CD14-positive monocyte (primary cell): ENCODE results near the gene CALHM5. TPM values are rescaled to one million over a fixed set of nuclear protein-coding genes. Genes with fewer than 3 reads are reported as not detected.

Source experiments
- DNase-seq, 3 donors: peaks; one replicate each; pipeline ENCODE4 v3.0.0-alpha.2; 2011 to 2022
- H2AFZ ChIP-seq: 2 replicates; pipeline ENCODE4 v1.6.0; 2012; ENCODE audit warnings: mild to moderate bottlenecking, low read depth, low read length, inconsistent platforms; ENCODE audit not compliant: insufficient read depth, poor library complexity, severe bottlenecking
- H3K27ac ChIP-seq, 2 donors: 1 replicate in 1 of 2; 2 replicates in 1 of 2; pipeline ENCODE4 v1.5.1; 2012 to 2013; ENCODE audit warnings: low read length in 2 of 2, control low read depth in 1 of 2, inconsistent platforms in 1 of 2, low read depth in 1 of 2, mild to moderate bottlenecking in 1 of 2
- H3K27me3 ChIP-seq, 2 donors: one replicate each; pipeline versions ENCODE4 v1.6.0 to v1.6.1; 2011 to 2013; ENCODE audit warnings: low read length in 2 of 2; ENCODE audit not compliant: control insufficient read depth in 2 of 2, insufficient read depth in 2 of 2
- H3K36me3 ChIP-seq, 2 donors: replicated peaks in 1 of 2; 1 replicate in 1 of 2; 2 replicates in 1 of 2; pipeline versions ENCODE4 v1.5.1 to v1.6.1; 2012 to 2013; ENCODE audit warnings: low read length in 2 of 2, control low read depth in 1 of 2, inconsistent platforms in 1 of 2, mild to moderate bottlenecking in 1 of 2; ENCODE audit not compliant: insufficient read depth in 2 of 2, control insufficient read depth in 1 of 2
- H3K4me1 ChIP-seq, 2 donors: 1 replicate in 1 of 2; 2 replicates in 1 of 2; pipeline versions ENCODE4 v1.5.1 to v1.6.1; 2012 to 2013; ENCODE audit warnings: low read length in 2 of 2, control low read depth in 1 of 2, inconsistent platforms in 1 of 2, mild to moderate bottlenecking in 1 of 2, moderate library complexity in 1 of 2; ENCODE audit not compliant: insufficient read depth in 2 of 2, control insufficient read depth in 1 of 2
- H3K4me2 ChIP-seq: replicated peaks from 2 replicates; pipeline ENCODE3; 2012; ENCODE audit warnings: low read length, moderate library complexity, mild to moderate bottlenecking; ENCODE audit not compliant: poor library complexity, severe bottlenecking; ENCODE audit errors: extremely low read depth
- H3K4me3 ChIP-seq, 3 experiments: fragments of 200-600 bp in 1 of 3; sonication (generic) in 1 of 3; replicated peaks in 1 of 3; 1 replicate in 2 of 3; 2 replicates in 1 of 3; pipeline ENCODE4 v1.5.1; 2011 to 2013; ENCODE audit warnings: low read length in 3 of 3, mild to moderate bottlenecking in 3 of 3, control low read depth in 2 of 3, low read depth in 2 of 3, inconsistent platforms in 1 of 3, moderate library complexity in 1 of 3
- H3K79me2 ChIP-seq: 2 replicates; pipeline ENCODE4 v1.6.0; 2012; ENCODE audit warnings: mild to moderate bottlenecking, control low read depth, inconsistent platforms, low read length, moderate library complexity; ENCODE audit not compliant: insufficient read depth
- H3K9ac ChIP-seq: 2 replicates; pipeline ENCODE4 v1.6.0; 2017; ENCODE audit warnings: low read length, mild to moderate bottlenecking; ENCODE audit not compliant: insufficient read depth, poor library complexity, severe bottlenecking
- H3K9me3 ChIP-seq, 2 donors: replicated peaks in 1 of 2; 1 replicate in 1 of 2; 2 replicates in 1 of 2; pipeline versions ENCODE4 v1.5.1 to v1.6.1; 2012 to 2013; ENCODE audit warnings: low read length in 2 of 2, control low read depth in 1 of 2; ENCODE audit not compliant: control insufficient read depth in 1 of 2, insufficient read depth in 1 of 2
- H4K20me1 ChIP-seq: 2 replicates; pipeline ENCODE4 v1.6.0; 2012; ENCODE audit warnings: mild to moderate bottlenecking, low read length, control low read depth, moderate library complexity; ENCODE audit not compliant: insufficient read depth
- H3K27ac Mint-ChIP-seq, 7 donors: one replicate each; pipeline ENCODE4 v1.8.0; 2020; ENCODE audit warnings: mild to moderate bottlenecking in 7 of 7, mixed read lengths in 7 of 7, moderate library complexity in 6 of 7, inconsistent platforms in 2 of 7
- H3K27me3 Mint-ChIP-seq, 3 donors: one replicate each; pipeline ENCODE4 v1.8.0; 2021 to 2022; ENCODE audit warnings: low read depth in 3 of 3, mild to moderate bottlenecking in 3 of 3, mixed read lengths in 3 of 3, moderate library complexity in 3 of 3, inconsistent platforms in 1 of 3
- H3K36me3 Mint-ChIP-seq, 2 donors: one replicate each; pipeline ENCODE4 v1.8.0; 2020; ENCODE audit warnings: mixed read lengths in 2 of 2, inconsistent platforms in 1 of 2, mild to moderate bottlenecking in 1 of 2
- H3K4me1 Mint-ChIP-seq: one replicate; pipeline ENCODE4 v1.8.0; 2020; ENCODE audit warnings: mild to moderate bottlenecking, mixed read lengths
- H3K4me3 Mint-ChIP-seq, 2 donors: one replicate each; pipeline ENCODE4 v1.8.0; 2020; ENCODE audit warnings: mild to moderate bottlenecking in 2 of 2, mixed read lengths in 2 of 2, moderate library complexity in 1 of 2
- H3K9me3 Mint-ChIP-seq, 7 donors: one replicate each; pipeline ENCODE4 v1.8.0; 2020 to 2022; ENCODE audit warnings: mixed read lengths in 7 of 7, mild to moderate bottlenecking in 6 of 7, moderate library complexity in 6 of 7, inconsistent platforms in 2 of 7
- CTCF ChIP-seq: fragments of 200-600 bp; IDR thresholded peaks from one replicate; pipeline ENCODE4 v1.8.0; 2022; ENCODE audit warnings: antibody characterized with exemption, mild to moderate bottlenecking
- WGBS: methylation state at CpG from one replicate; pipeline ENCODE4 v1.1.5; 2013; ENCODE audit warnings: missing lambda C conversion rate; ENCODE audit not compliant: insufficient coverage; 5-methylcytosine and 5-hydroxymethylcytosine counted together
- intact Hi-C, 2 donors: fragments of 100-400 bp; cut with micrococcal nuclease; formaldehyde crosslinking; loops; one replicate each; pipeline versions ENCODE4 v1.15.0 to v1.15.1; 2023
- polyA plus RNA-seq, 3 donors: library from polyadenylated mRNA; depleted of rRNA in 1 of 3; unstranded in 2 of 3; stranded (reverse) in 1 of 3; fragments of 300-500 nt in 2 of 3; fragments of >200 nt in 1 of 3; fragmentation: Illumina TruSeq in 2 of 3; gene quantifications; 1 replicate in 2 of 3; 2 replicates in 1 of 3; pipeline ENCODE4 v1.2.3, GENCODE V29; 2012 to 2021

CALHM5 gene
- polyA plus RNA-seq, 3 donors = 0.01 TPM; not detected in 2

- WGBS = 83% methylated on average over 2 of the region's 5 CpGs
- no peak for DNase-seq
- H3K36me3 ChIP-seq = no peaks in the 10 kb centered on the region
- Mint-ChIP-seq H3K27me3 (peaks cover 0 to 5% (median 5%) of the 10 kb centered on the region in 3 donors), H3K4me3 (no peak overlapping the region), H3K27ac (no peak overlapping the region), H3K36me3 (no peaks in the 10 kb centered on the region), H3K9me3 (no peaks in the 10 kb centered on the region), H3K4me1 (peaks cover 3% of the 10 kb centered on the region)
- intact Hi-C loops = no loop called here
- H3K9ac ChIP-seq = no peak overlapping the region
- no peaks in the 10 kb centered on the region for H3K4me1 ChIP-seq
- H3K27ac ChIP-seq = no peak overlapping the region
- no peak for TF ChIP-seq CTCF
- H4K20me1 ChIP-seq = no peaks in the 10 kb centered on the region
- H3K4me3 ChIP-seq = no peak overlapping the region
- no peaks in the 10 kb centered on the region for H3K27me3 ChIP-seq
- no peak overlapping the region for H3K4me2 ChIP-seq
- no peaks in the 10 kb centered on the region for H3K9me3 ChIP-seq
- H2AFZ ChIP-seq = no peak overlapping the region
- no peaks in the 10 kb centered on the region for H3K79me2 ChIP-seq
Observed at GRCh38 chr6:116557893-116558292, 46.5 kb downstream of the CALHM5 start.

GRCh38 chr6:116560130-116560529, 48.7 kb downstream of the CALHM5 start:
- H3K27ac ChIP-seq = no peak overlapping the region
- H3K4me2 ChIP-seq = no peak overlapping the region
- no peak for DNase-seq
- H3K4me3 Mint-ChIP-seq = no peak overlapping the region
- H3K27me3 Mint-ChIP-seq = peaks cover 2 to 6% (median 6%) of the 10 kb centered on the region in 3 donors
- WGBS = no CpG with 5 or more reads among the region's 2 CpGs
- intact Hi-C loops = no loop called here
- no peak overlapping the region for H2AFZ ChIP-seq
- H3K4me1 ChIP-seq = peaks cover 5 to 6% of the 10 kb centered on the region in 2 donors
- no peaks in the 10 kb centered on the region for H3K79me2 ChIP-seq
- H3K27me3 ChIP-seq = no peaks in the 10 kb centered on the region
- no peaks in the 10 kb centered on the region for H3K9me3 ChIP-seq
- H3K36me3 ChIP-seq = no peaks in the 10 kb centered on the region
- H3K36me3 Mint-ChIP-seq = no peaks in the 10 kb centered on the region
- no peaks in the 10 kb centered on the region for H3K9me3 Mint-ChIP-seq
- no peak overlapping the region for H3K9ac ChIP-seq
- no peaks in the 10 kb centered on the region for H4K20me1 ChIP-seq
- H3K4me3 ChIP-seq = no peak overlapping the region
- H3K4me1 Mint-ChIP-seq = peaks cover 8% of the 10 kb centered on the region
- no peak for TF ChIP-seq CTCF
- H3K27ac Mint-ChIP-seq = no peak overlapping the region
